ENCODE results near the gene KRT37.
"Not testable (repeated sequence)": the region's sequence is repeated elsewhere in the genome, so short reads cannot be mapped to it uniquely, and the experiment has no call there.

KRT37 gene

GRCh38 chr17:41404024-41404671 is 20.2 kb downstream of the KRT37 start:
- DNase-seq (ENCODE audit: low read depth) = peak; percentile 93

DNA sequence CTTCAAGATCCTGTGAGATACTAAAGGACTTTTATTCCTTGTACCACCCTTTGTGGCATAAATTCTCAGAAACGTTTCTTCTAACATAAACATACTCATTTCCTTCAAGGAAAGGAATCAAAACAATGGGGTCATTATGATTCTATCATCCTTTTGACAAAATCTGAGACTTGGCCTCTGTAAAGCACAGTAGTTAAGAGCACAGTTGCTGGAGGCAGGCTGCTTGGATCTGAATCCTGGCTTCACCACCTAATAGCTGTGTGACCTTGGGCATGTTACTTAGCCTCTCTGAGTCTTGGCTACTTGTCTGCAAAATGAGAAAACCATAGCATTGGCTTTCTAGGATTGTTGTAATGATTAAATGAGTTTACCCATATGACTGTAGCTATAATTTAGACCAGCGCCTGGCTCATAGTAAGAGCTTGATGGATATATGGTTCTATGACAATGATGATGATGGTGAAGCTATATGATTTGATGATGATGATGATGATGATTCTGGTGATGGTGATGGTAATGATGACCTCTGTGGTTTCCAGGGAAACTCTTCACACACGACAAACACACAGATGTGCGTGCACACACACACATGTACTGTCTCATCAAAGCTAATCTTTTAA is 20.9 kb downstream of the KRT37 start:
- DNase-seq (ENCODE audit: low read depth) = no peak

DNA sequence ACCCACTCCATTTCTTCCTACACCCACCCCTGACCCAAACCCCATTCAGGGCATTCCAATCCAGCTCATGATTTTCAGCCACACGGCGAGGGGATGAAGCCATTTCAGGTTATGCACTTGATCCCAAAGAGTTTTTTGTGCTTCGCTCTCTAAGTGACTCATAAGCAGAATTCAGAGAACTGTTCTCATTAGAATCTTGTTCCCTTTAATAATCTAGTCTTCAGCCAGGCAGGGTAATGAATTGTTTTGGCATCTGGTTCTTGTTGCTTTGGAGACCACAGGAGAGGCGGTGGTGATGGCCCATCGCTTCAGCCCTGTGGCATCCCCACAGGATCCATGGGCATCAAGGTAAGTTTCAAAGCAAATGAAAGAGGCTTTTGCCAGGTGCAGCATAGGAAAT is 22.2 kb downstream of the KRT37 start:
- no peak for DNase-seq (ENCODE audit: low read depth)

- no peak for DNase-seq (ENCODE audit: low read depth)
Measured at GRCh38 chr17:41396996-41397660, 27.3 kb downstream of the KRT37 start, which contains the start of gene KRT31. Gene KRT31, minus strand, starts transcription at chr17:41397608. Its CDS starts 69 bp downstream, at chr17:41397539.

- no peak for DNase-seq (ENCODE audit: low read depth)
Measured at GRCh38 chr17:41396340-41396739, 28.0 kb downstream of the KRT37 start.

DNA sequence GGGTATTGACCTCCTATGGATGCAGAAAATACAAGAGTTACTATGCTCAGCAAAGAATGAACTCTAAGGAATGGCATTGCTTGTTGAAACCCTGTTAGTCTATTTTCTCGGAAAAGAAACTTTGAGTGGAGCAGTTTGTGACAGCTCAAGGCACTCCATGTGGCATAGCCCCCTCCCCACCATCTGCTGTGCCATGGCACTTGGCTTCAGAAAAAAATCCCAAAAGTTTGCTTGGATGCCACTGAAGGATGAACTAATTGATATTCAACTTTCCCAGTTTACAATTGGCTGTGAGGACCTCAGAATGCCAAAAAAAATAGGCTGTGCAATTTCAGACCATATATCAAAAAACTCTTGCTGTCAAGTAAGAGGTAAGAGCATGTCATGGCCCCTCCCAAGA is 28.8 kb downstream of the KRT37 start:
- no peak for DNase-seq (ENCODE audit: low read depth)

GRCh38 chr17:41395044-41395443 is 29.3 kb downstream of the KRT37 start:
- DNase-seq (ENCODE audit: low read depth) = not testable (repeated sequence)

DNA sequence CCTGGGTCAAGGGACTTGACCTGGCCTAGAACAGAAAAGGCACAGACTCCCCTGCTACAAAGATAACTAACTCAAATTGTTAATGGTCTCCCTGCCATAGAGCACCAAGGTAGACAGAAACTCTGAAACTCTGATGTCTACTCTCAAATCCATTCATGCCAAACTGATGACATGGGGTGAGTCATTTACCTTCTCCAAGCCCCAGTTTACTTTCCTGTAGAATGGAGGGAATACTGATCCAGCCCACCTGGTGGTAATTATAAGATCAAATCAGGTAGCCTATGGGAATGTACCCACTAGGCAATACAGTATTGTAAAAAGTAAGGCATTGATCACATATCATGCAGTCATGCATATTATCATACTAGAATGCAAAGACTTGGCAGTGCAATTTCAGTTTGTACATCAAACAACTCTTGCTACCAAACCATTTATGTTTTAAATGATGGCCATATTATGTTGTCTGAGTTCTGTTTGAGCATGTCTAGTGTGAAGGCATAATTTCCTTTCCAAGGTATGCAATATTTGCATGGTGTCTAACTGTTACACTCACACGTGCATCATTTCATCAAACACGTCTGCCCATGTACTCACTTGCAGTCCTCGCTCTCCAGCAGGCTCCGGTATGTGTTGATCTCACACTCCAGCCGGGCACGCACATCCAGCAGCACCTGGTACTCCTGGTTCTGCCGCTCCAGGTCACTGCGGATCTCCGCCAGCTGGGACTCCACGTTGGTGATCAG is 30.0 kb downstream of the KRT37 start:
- DNase-seq (ENCODE audit: low read depth) = no peak

GRCh38 chr17:41393826-41394225 is 30.6 kb downstream of the KRT37 start:
- DNase-seq (ENCODE audit: low read depth) = no peak

- DNase-seq (ENCODE audit: low read depth) = no peak
Measured at GRCh38 chr17:41393294-41393693, 31.1 kb downstream of the KRT37 start.

DNA sequence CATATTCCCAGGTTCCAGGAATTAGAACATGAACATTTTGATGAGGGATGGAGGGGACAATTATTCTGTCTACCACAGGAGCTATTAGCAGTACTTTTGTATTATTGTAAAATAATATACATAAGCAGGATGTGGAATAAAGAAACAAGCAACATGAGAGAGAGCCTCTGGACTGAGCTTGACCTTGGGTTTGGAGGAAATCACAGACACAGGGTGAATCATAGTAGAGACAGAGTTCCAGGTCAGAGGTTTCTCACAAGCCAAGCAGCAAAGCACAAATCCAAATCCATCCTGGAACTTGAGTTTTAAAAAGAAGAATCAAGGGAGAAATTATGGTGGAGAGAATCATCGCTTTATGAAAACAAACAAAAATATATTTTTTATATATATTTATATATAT is 32.1 kb downstream of the KRT37 start:
- no peak for DNase-seq (ENCODE audit: low read depth)

- DNase-seq (ENCODE audit: low read depth) = no peak
Measured at GRCh38 chr17:41391535-41391934, 32.9 kb downstream of the KRT37 start.

- no peak for DNase-seq (ENCODE audit: low read depth)
Measured at GRCh38 chr17:41390411-41390938, 33.9 kb downstream of the KRT37 start.

GRCh38 chr17:41387670-41388069 is 36.7 kb downstream of the KRT37 start:
- DNase-seq (ENCODE audit: low read depth) = no peak

DNA sequence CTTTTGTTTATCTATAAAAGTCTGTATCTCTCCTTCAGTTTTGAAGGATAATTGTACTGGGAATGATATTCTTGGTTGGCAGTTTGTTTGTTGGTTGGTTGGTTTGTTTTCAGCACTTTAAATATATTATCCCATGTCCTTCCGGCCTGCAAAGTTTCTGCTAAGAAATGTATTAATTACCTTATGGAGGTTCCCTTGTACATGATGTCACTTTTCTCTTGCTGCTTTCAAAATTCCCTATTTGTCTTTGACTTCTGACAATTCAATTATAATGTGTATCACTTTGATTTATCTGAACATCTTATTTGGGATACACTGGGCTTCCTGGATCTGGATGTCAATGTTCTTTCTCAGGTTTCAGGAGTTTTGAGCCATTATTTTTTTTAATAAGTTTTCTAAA is 38.2 kb downstream of the KRT37 start:
- no peak for DNase-seq (ENCODE audit: low read depth)

GRCh38 chr17:41383690-41384089 is 40.7 kb downstream of the KRT37 start:
- DNase-seq (ENCODE audit: low read depth) = no peak

DNA sequence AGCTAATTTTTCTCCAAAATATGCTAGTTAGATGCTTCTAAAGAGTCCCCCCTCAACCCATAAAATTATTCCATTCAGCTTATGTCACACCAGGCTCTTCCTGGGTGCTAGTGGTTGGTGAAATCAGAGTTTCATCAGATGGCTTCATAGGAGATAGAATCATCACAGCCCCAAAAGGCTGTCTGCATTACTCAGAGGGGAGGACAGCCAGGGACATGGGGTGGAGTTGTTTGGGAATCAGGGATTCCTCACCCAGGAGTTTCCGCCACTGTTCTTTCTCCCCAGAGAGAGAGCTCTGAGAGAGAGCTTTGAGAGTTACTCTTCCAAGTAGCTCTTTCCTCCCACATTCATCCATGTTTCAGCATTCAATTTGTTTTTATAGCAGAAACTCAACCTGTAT is 42.0 kb downstream of the KRT37 start:
- DNase-seq (ENCODE audit: low read depth) = no peak

DNA sequence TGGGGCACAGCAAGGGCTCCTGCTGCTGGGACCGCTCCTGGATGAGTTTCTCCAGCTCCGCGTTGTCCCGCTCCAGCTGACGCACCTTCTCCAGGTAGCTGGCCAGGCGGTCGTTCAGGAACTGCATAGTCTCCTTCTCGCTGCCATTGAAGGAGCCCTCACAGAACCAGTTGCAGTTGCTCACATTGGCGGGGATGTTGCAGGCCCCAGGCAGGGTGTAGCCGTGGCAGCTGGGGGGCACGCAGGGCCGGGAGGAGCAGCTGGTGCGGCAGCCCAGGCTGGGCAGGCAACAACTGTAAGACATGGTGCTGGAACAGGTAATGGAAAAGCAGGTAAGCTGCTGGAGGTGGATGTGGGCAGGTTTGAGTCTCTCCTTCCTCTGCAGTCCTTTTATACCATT is 42.4 kb downstream of the KRT37 start, which contains the start of gene KRT34:
Gene KRT34, minus strand, starts transcription at position 364 of the 400 bp plus-strand sequence. Its CDS starts 60 bp downstream, at position 304.
- DNase-seq (ENCODE audit: low read depth) = not testable (repeated sequence)

GRCh38 chr17:41380091-41380490 is 44.3 kb downstream of the KRT37 start:
- peak; percentile 60 for DNase-seq (ENCODE audit: low read depth)

DNA sequence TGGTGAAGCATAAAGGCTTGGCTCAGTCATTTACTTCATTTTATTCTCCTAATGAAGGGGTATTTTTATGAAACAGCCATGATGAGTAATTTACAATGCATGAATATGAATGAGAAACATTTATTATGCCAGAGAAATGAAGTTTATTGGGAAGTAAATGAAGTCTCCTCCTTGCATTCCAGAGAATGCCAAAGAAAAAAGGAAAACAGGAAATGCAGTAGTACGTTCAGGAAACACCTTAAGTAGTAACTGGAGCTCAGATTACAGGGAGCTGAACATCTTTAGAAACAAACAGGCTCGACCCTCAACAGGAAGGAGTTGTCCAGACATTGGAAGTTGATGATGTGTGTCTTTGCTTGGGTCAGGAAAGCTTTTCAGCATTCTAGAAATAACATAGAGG is 46.8 kb downstream of the KRT37 start:
- DNase-seq (ENCODE audit: low read depth) = no peak
